ENCODE measurements around the gene DNAJC12. TPM values are rescaled to one million over a fixed set of nuclear protein-coding genes. Genes with fewer than 3 reads are reported as not detected.
A peak's percentile ranks its signal among the peaks of the same experiment; 100 is the strongest.

The DNAJC12 gene
- total and polyA plus RNA-seq, 2 of the 8 experiments (the other 6 are each of a cell fraction or from before 2014, with no cell fraction given) = 0.86 to 4.2 TPM

DNA sequence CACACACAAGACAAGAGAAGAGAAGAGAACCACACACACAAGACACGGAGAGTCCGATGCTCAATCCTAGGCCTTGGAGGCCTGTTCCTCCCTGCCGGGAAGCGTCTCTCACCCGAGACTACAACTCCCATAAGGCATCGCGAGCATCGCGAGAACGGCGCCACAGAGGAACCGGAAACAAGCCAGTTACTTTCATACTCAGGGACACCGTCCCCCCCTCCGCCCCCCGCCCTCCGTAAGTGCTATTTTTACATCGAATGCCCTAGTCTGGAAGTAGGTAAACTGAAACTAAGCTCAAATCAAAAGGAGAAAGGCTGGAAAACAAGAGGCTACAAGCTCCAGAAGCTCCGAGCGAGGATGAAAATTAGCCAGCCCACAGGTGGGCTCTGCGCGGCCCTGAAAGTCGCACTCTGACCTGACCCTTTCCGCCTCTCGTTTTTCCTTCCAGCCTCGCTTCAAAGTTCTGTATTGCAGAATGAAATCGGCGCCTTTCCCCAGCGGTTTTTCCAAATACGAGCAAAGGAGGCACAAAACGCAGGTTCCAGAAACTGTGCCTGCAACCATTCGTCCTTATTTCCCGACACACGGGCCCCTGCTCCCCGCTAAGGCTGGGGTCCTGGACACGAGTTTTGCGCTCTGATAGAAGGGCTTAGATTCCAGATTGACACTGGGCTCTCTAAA is 11.5 kb upstream of the DNAJC12 start (continued):
- TF ChIP-seq RNF2 (IDR thresholded peaks at IDR 0.05; ENCODE audit: borderline replicate concordance, low read depth, low read length, missing control alignments, poor library complexity, severe bottlenecking) (no peak), KDM4A (IDR thresholded peaks at IDR 0.05; ENCODE audit: low read depth, low read length, severe bottlenecking) (peak; percentile 89), KDM5A (IDR thresholded peaks at IDR 0.05; ENCODE audit: low read length) (peak; percentile 51), SP1 (IDR thresholded peaks at IDR 0.05; ENCODE audit: low read depth, low read length) (0 out of 2 replicates have a peak, but pooled peaks have one; percentile 17), KDM1A (IDR thresholded peaks at IDR 0.05; ENCODE audit: borderline replicate concordance, low read length) (no peak)
- TF ChIP-seq, protein P1, sequence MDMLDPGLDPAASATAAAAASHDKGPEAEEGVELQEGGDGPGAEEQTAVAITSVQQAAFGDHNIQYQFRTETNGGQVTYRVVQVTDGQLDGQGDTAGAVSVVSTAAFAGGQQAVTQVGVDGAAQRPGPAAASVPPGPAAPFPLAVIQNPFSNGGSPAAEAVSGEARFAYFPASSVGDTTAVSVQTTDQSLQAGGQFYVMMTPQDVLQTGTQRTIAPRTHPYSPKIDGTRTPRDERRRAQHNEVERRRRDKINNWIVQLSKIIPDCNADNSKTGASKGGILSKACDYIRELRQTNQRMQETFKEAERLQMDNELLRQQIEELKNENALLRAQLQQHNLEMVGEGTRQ (IDR thresholded peaks at IDR 0.05; ENCODE audit: low read length) = no peak
